Measurements from ENCODE around the gene ME1. TPM values are rescaled to one million over a fixed set of nuclear protein-coding genes. Genes with fewer than 3 reads are reported as not detected.
A peak's percentile ranks its signal among the peaks of the same experiment; 100 is the strongest.
"Not testable (repeated sequence)": the region's sequence is repeated elsewhere in the genome, so short reads cannot be mapped to it uniquely, and the experiment has no call there.

The ME1 gene
- total RNA-seq, 1 donor = 17.0 TPM

- no peak overlapping the region for H3K4me3 ChIP-seq (ENCODE audit: low read depth, low read length)
- TF ChIP-seq, protein P1, sequence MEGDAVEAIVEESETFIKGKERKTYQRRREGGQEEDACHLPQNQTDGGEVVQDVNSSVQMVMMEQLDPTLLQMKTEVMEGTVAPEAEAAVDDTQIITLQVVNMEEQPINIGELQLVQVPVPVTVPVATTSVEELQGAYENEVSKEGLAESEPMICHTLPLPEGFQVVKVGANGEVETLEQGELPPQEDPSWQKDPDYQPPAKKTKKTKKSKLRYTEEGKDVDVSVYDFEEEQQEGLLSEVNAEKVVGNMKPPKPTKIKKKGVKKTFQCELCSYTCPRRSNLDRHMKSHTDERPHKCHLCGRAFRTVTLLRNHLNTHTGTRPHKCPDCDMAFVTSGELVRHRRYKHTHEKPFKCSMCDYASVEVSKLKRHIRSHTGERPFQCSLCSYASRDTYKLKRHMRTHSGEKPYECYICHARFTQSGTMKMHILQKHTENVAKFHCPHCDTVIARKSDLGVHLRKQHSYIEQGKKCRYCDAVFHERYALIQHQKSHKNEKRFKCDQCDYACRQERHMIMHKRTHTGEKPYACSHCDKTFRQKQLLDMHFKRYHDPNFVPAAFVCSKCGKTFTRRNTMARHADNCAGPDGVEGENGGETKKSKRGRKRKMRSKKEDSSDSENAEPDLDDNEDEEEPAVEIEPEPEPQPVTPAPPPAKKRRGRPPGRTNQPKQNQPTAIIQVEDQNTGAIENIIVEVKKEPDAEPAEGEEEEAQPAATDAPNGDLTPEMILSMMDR (IDR thresholded peaks at IDR 0.05; ENCODE audit: insufficient read depth, low read length) = no peak
- peak; percentile 89 for DNase-seq (ENCODE audit: low read depth)
These were observed 64.9 kb downstream of the ME1 start for GRCh38 chr6:83365931-83366330.

DNA sequence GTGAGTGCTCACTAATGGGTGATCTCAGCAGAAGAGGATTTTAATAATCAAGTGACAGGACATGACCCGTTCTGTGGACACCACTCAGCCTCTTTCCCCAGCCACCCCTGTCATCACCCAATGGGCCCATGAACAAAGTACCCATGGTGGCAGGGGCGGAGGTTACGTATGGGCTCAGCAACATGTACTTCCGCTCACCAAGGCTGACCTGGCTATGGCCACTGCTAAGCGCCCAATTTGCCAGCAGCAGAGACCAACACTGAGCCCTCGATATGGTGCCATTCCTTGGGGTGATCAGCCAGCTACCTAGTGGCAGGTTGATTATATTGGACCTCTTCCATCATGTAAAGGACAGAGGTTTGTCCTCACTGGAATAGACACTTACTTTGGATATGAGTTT is 68.5 kb downstream of the ME1 start:
- not testable (repeated sequence) for DNase-seq (ENCODE audit: low read depth); H3K4me3 ChIP-seq (ENCODE audit: low read depth, low read length)

DNA sequence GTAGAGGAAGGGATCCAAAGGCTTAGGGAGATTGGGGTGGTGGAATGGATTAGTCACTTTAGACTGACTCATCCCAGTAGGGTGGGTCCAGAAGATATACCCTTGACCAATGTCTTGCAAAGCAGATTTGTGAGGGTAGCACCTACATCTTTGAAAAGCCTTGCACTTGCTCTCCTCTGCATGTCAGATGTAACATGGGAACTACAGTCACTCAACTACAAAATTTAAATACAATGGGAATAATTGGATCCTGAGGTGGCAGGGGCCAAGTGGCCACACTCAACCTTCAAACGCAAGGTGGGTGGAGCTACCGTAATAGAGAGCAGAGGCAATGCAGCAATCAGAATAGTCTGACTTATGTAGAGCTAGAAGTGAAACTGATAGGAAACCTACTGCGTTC is 71.2 kb downstream of the ME1 start:
- TF ChIP-seq, protein P1 (IDR thresholded peaks at IDR 0.05; ENCODE audit: insufficient read depth, low read length) = no peak
- H3K4me3 ChIP-seq (ENCODE audit: low read depth, low read length) = no peak overlapping the region
- no peak for DNase-seq (ENCODE audit: low read depth)

- TF ChIP-seq, protein P1 (IDR thresholded peaks at IDR 0.05; ENCODE audit: insufficient read depth, low read length) = no peak
- DNase-seq (ENCODE audit: low read depth) = no peak
- H3K4me3 ChIP-seq (ENCODE audit: low read depth, low read length) = no peak overlapping the region
These were observed 76.1 kb downstream of the ME1 start for GRCh38 chr6:83354747-83355146.

- no peak for DNase-seq (ENCODE audit: low read depth)
- TF ChIP-seq, protein P1 (IDR thresholded peaks at IDR 0.05; ENCODE audit: insufficient read depth, low read length) = no peak
- H3K4me3 ChIP-seq (ENCODE audit: low read depth, low read length) = no peak overlapping the region
These were observed 78.3 kb downstream of the ME1 start for GRCh38 chr6:83352424-83353061.

GRCh38 chr6:83343121-83343520 is 87.7 kb downstream of the ME1 start:
- TF ChIP-seq, protein P1 (IDR thresholded peaks at IDR 0.05; ENCODE audit: insufficient read depth, low read length) = no peak

GRCh38 chr6:83341765-83342164 is 89.1 kb downstream of the ME1 start:
- H3K4me3 ChIP-seq (ENCODE audit: low read depth, low read length) = no peak overlapping the region
- no peak for DNase-seq (ENCODE audit: low read depth)
- TF ChIP-seq, protein P1 (IDR thresholded peaks at IDR 0.05; ENCODE audit: insufficient read depth, low read length) = no peak

More at GRCh38 chr6:83343121-83343520, 87.7 kb downstream of the ME1 start:
- no peak overlapping the region for H3K4me3 ChIP-seq (ENCODE audit: low read depth, low read length)
- DNase-seq (ENCODE audit: low read depth) = no peak

- DNase-seq (ENCODE audit: low read depth); H3K4me3 ChIP-seq (ENCODE audit: low read depth, low read length): not testable (repeated sequence)
These were observed 96.9 kb downstream of the ME1 start for GRCh38 chr6:83333916-83334315.

All from fibroblast of the aortic adventitia (primary cell).